Vagina (tissue), 2 donors: Measurements from ENCODE around the gene CSMD2. TPM values are rescaled to one million over a fixed set of nuclear protein-coding genes. Genes with fewer than 3 reads are reported as not detected.

Experiments
- DNase-seq, 2 donors: peaks; one replicate each; pipeline ENCODE4 v3.0.0-alpha.2; 2017; ENCODE audit errors: extremely low spot score in 2 of 2
- H3K27ac ChIP-seq: fragments of 200-600 bp; sonication (generic); one replicate; pipeline ENCODE4 v1.5.1; 2019
- H3K27me3 ChIP-seq: fragments of 200-600 bp; sonication (generic); one replicate; pipeline ENCODE4 v1.5.1; 2019
- H3K36me3 ChIP-seq, 2 donors: fragments of 200-600 bp; sonication (generic); one replicate each; pipeline ENCODE4 v1.5.1; 2017 to 2019
- H3K4me1 ChIP-seq: fragments of 200-600 bp; sonication (generic); one replicate; pipeline ENCODE4 v1.5.1; 2019
- H3K4me3 ChIP-seq, 2 donors: fragments of 200-600 bp; sonication (generic); 1 replicate in 1 of 2; 2 replicates in 1 of 2; pipeline ENCODE4 v1.5.1; 2016 to 2019
- H3K9me3 ChIP-seq: fragments of 200-600 bp; sonication (generic); one replicate; pipeline ENCODE4 v1.5.1; 2019
- CTCF ChIP-seq, 3 experiments: fragments of 450-650 bp in 2 of 3; fragments of 200-600 bp in 1 of 3; sonication (generic) in 1 of 3; IDR thresholded peaks; one replicate each; pipeline ENCODE4 v1.5.1; 2017 to 2019; ENCODE audit warnings: antibody characterized with exemption in 3 of 3, mild to moderate bottlenecking in 2 of 3, moderate library complexity in 2 of 3
- POLR2A ChIP-seq, 2 donors: fragments of 450-650 bp; IDR thresholded peaks; one replicate each; pipeline ENCODE4 v1.6.1; 2017; ENCODE audit warnings: antibody characterized with exemption in 2 of 2, mild to moderate bottlenecking in 2 of 2, moderate library complexity in 2 of 2
- POLR2AphosphoS5 ChIP-seq, 2 donors: sonication (generic); formaldehyde crosslinking; IDR thresholded peaks; one replicate each; pipeline ENCODE4 v1.9.0; 2017; ENCODE audit warnings: antibody characterized with exemption in 2 of 2, mild to moderate bottlenecking in 2 of 2, low read depth in 1 of 2; ENCODE audit not compliant: insufficient read depth in 1 of 2
- intact Hi-C: fragments of 100-400 bp; cut with DNase I; formaldehyde crosslinking; loops from one replicate; pipeline ENCODE4 v1.15.1; 2023
- total RNA-seq: library from RNA; depleted of rRNA; stranded (reverse); fragments of >200 nt; gene quantifications from one replicate; pipeline ENCODE4 v1.2.3, GENCODE V29; 2016

Gene CSMD2
- total RNA-seq, 1 donor from 2014 or later, result 0.25 TPM

DNA sequence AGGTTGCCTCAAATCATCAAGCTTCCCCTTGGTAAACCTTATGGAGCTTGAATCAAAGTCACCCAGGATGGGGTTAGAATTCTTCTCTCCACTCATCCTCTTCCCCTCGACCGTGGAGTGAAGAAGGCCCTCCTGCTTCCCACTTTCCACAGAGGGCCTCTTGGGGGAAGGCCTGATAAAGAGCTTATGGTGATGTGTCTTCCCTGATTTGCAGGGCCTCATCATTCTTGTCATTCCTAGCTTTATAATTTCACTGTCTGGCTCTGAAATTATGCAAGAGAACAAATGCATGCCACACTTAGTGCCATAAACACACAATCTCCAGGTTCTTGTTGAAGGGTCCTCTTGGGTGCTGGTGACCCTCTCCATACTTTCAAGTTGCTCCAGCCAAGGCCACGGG is 199.9 kb downstream of the CSMD2 start:
- TF ChIP-seq CTCF (IDR thresholded peaks at IDR 0.05), result no peak
- no peaks in the 10 kb centered on the region for H3K36me3 ChIP-seq
- intact Hi-C loops, result loop anchor here (10.0 kb wide), 1 partner anchor 1990 kb away; no protein-coding TSS in a partner anchor
- DNase-seq, result no peak
- H3K27me3 ChIP-seq, result no peaks in the 10 kb centered on the region
- H3K27ac ChIP-seq, result no peak overlapping the region
- H3K4me3 ChIP-seq, result no peak overlapping the region
- no peaks in the 10 kb centered on the region for H3K9me3 ChIP-seq
- no peaks in the 10 kb centered on the region for H3K4me1 ChIP-seq

GRCh38 chr1:33962061-33962460 is 203.0 kb downstream of the CSMD2 start:
- no peak overlapping the region for H3K4me3 ChIP-seq
- TF ChIP-seq CTCF (IDR thresholded peaks at IDR 0.05) (no peak), POLR2A (IDR thresholded peaks at IDR 0.05) (no peak), POLR2AphosphoS5 (IDR thresholded peaks at IDR 0.05; ENCODE audit: insufficient read depth in 1 of 2, low read depth in 1 of 2) (no peak)
- H3K27me3 ChIP-seq, result no peaks in the 10 kb centered on the region
- no peaks in the 10 kb centered on the region for H3K36me3 ChIP-seq
- intact Hi-C loops, result loop anchor here (10.0 kb wide), 1 partner anchor 1987 kb away; no protein-coding TSS in a partner anchor
- H3K4me1 ChIP-seq, result no peaks in the 10 kb centered on the region
- no peak overlapping the region for H3K27ac ChIP-seq
- H3K9me3 ChIP-seq, result no peaks in the 10 kb centered on the region
- no peak for DNase-seq

GRCh38 chr1:33960188-33960895 is 204.7 kb downstream of the CSMD2 start:
- TF ChIP-seq CTCF (IDR thresholded peaks at IDR 0.05) (no peak), POLR2A (IDR thresholded peaks at IDR 0.05) (no peak)
- intact Hi-C loops, result loop anchor here (10.0 kb wide), 1 partner anchor 1986 kb away; no protein-coding TSS in a partner anchor
- Histone ChIP-seq H3K9me3 (no peaks in the 10 kb centered on the region), H3K27me3 (no peaks in the 10 kb centered on the region), H3K27ac (no peak overlapping the region), H3K4me1 (no peaks in the 10 kb centered on the region), H3K4me3 (no peak overlapping the region), H3K36me3 (no peaks in the 10 kb centered on the region)
- no peak for DNase-seq

GRCh38 chr1:33957854-33958253 is 207.2 kb downstream of the CSMD2 start:
- intact Hi-C loops, result no loop called here
- H3K9me3 ChIP-seq, result no peaks in the 10 kb centered on the region
- no peak overlapping the region for H3K4me3 ChIP-seq
- no peaks in the 10 kb centered on the region for H3K27me3 ChIP-seq
- DNase-seq, result no peak
- TF ChIP-seq CTCF (IDR thresholded peaks at IDR 0.05), result no peak
- no peak for TF ChIP-seq POLR2AphosphoS5 (IDR thresholded peaks at IDR 0.05; ENCODE audit: insufficient read depth in 1 of 2, low read depth in 1 of 2)
- no peak for TF ChIP-seq POLR2A (IDR thresholded peaks at IDR 0.05)
- H3K36me3 ChIP-seq, result no peaks in the 10 kb centered on the region
- no peak overlapping the region for H3K27ac ChIP-seq
- H3K4me1 ChIP-seq, result no peaks in the 10 kb centered on the region

GRCh38 chr1:33955096-33955495 is 209.9 kb downstream of the CSMD2 start:
- Histone ChIP-seq H3K4me1 (no peaks in the 10 kb centered on the region), H3K36me3 (no peaks in the 10 kb centered on the region), H3K9me3 (no peaks in the 10 kb centered on the region), H3K27ac (no peak overlapping the region), H3K27me3 (no peaks in the 10 kb centered on the region), H3K4me3 (no peak overlapping the region)
- no peak for DNase-seq
- intact Hi-C loops, result no loop called here
- TF ChIP-seq POLR2A (IDR thresholded peaks at IDR 0.05), result no peak
- TF ChIP-seq CTCF (IDR thresholded peaks at IDR 0.05), result no peak
- no peak for TF ChIP-seq POLR2AphosphoS5 (IDR thresholded peaks at IDR 0.05; ENCODE audit: insufficient read depth in 1 of 2, low read depth in 1 of 2)
